Activated T-cell treated with anti-CD3 and anti-CD28 coated beads, Interleukin-2, amount 50 U/mL, for 24 hours (primary cell): Measurements from ENCODE around the gene UST.
A peak's percentile ranks its signal among the peaks of the same experiment; 100 is the strongest.
"Not testable (repeated sequence)": the region's sequence is repeated elsewhere in the genome, so short reads cannot be mapped to it uniquely, and the experiment has no call there.

Source experiments
- DNase-seq: peaks from one replicate; pipeline ENCODE4 v3.0.0-alpha.2; 2020
- H3K27ac Mint-ChIP-seq: 2 replicates; pipeline ENCODE4 v1.8.0; 2020; ENCODE audit warnings: mild to moderate bottlenecking, mixed read lengths
- H3K27me3 Mint-ChIP-seq: 2 replicates; pipeline ENCODE4 v1.8.0; 2020; ENCODE audit warnings: mixed read lengths
- H3K36me3 Mint-ChIP-seq: 2 replicates; pipeline ENCODE4 v1.8.0; 2020; ENCODE audit warnings: low read depth, mixed read lengths
- H3K4me1 Mint-ChIP-seq: 2 replicates; pipeline ENCODE4 v1.8.0; 2020; ENCODE audit warnings: low read depth, mixed read lengths
- H3K4me3 Mint-ChIP-seq: 2 replicates; pipeline ENCODE4 v1.8.0; 2020; ENCODE audit warnings: mild to moderate bottlenecking, moderate library complexity, mixed read lengths
- H3K9me3 Mint-ChIP-seq: 2 replicates; pipeline ENCODE4 v1.8.0; 2020; ENCODE audit warnings: mixed read lengths

The UST gene

GRCh38 chr6:148965287-148965686, 218.5 kb downstream of the UST start:
- no peak overlapping the region for H3K4me3 Mint-ChIP-seq
- no peaks in the 10 kb centered on the region for H3K36me3 Mint-ChIP-seq
- no peak for DNase-seq
- H3K27ac Mint-ChIP-seq: no peak overlapping the region
- H3K9me3 Mint-ChIP-seq: no peaks in the 10 kb centered on the region
- no peaks in the 10 kb centered on the region for H3K27me3 Mint-ChIP-seq
- no peaks in the 10 kb centered on the region for H3K4me1 Mint-ChIP-seq

- Mint-ChIP-seq H3K27me3 (peaks cover 4% of the 10 kb centered on the region), H3K27ac (no peak overlapping the region), H3K36me3 (no peaks in the 10 kb centered on the region), H3K4me1 (no peaks in the 10 kb centered on the region), H3K4me3 (no peak overlapping the region), H3K9me3 (no peaks in the 10 kb centered on the region)
- DNase-seq: no peak
These were observed 220.2 kb downstream of the UST start for GRCh38 chr6:148967011-148967520.

GRCh38 chr6:148967541-148967956, 220.7 kb downstream of the UST start:
- Mint-ChIP-seq H3K9me3 (no peaks in the 10 kb centered on the region), H3K27me3 (peaks cover 4% of the 10 kb centered on the region), H3K27ac (no peak overlapping the region), H3K36me3 (no peaks in the 10 kb centered on the region), H3K4me1 (no peaks in the 10 kb centered on the region), H3K4me3 (no peak overlapping the region)
- DNase-seq: no peak

- H3K27me3 Mint-ChIP-seq: peaks cover 4% of the 10 kb centered on the region
- H3K4me3 Mint-ChIP-seq: no peak overlapping the region
- no peak overlapping the region for H3K27ac Mint-ChIP-seq
- H3K9me3 Mint-ChIP-seq: no peaks in the 10 kb centered on the region
- H3K4me1 Mint-ChIP-seq: no peaks in the 10 kb centered on the region
- no peaks in the 10 kb centered on the region for H3K36me3 Mint-ChIP-seq
- DNase-seq: no peak
These were observed 222.2 kb downstream of the UST start for GRCh38 chr6:148968771-148969602.

- no peak overlapping the region for H3K4me3 Mint-ChIP-seq
These were observed 222.8 kb downstream of the UST start for GRCh38 chr6:148969603-148970061.

GRCh38 chr6:148971031-148971927, 224.4 kb downstream of the UST start:
- Mint-ChIP-seq H3K27ac (no peak overlapping the region), H3K36me3 (no peaks in the 10 kb centered on the region), H3K9me3 (no peaks in the 10 kb centered on the region), H3K27me3 (peaks cover 4% of the 10 kb centered on the region), H3K4me1 (no peaks in the 10 kb centered on the region), H3K4me3 (no peak overlapping the region)
- DNase-seq: no peak

More at GRCh38 chr6:148969603-148970061, 222.8 kb downstream of the UST start:
- Mint-ChIP-seq H3K4me1 (no peaks in the 10 kb centered on the region), H3K9me3 (no peaks in the 10 kb centered on the region), H3K36me3 (no peaks in the 10 kb centered on the region), H3K27ac (no peak overlapping the region), H3K27me3 (peaks cover 4% of the 10 kb centered on the region)
- no peak for DNase-seq

GRCh38 chr6:148972481-148972880, 225.7 kb downstream of the UST start:
- no peaks in the 10 kb centered on the region for H3K9me3 Mint-ChIP-seq
- no peak overlapping the region for H3K27ac Mint-ChIP-seq
- H3K36me3 Mint-ChIP-seq: no peaks in the 10 kb centered on the region
- H3K4me3 Mint-ChIP-seq: no peak overlapping the region
- no peaks in the 10 kb centered on the region for H3K4me1 Mint-ChIP-seq
- DNase-seq: peak; percentile 50
- peaks cover 4% of the 10 kb centered on the region for H3K27me3 Mint-ChIP-seq

GRCh38 chr6:148973538-148974208, 226.8 kb downstream of the UST start:
- Mint-ChIP-seq H3K27me3 (peaks cover 4% of the 10 kb centered on the region), H3K4me3 (no peak overlapping the region), H3K9me3 (no peaks in the 10 kb centered on the region), H3K4me1 (no peaks in the 10 kb centered on the region), H3K27ac (no peak overlapping the region), H3K36me3 (no peaks in the 10 kb centered on the region)
- no peak for DNase-seq

GRCh38 chr6:148974351-148974750, 227.5 kb downstream of the UST start:
- no peak overlapping the region for H3K4me3 Mint-ChIP-seq
- DNase-seq: no peak
- H3K9me3 Mint-ChIP-seq: no peaks in the 10 kb centered on the region
- no peak overlapping the region for H3K27ac Mint-ChIP-seq
- H3K4me1 Mint-ChIP-seq: no peaks in the 10 kb centered on the region
- H3K36me3 Mint-ChIP-seq: no peaks in the 10 kb centered on the region
- peaks cover 4% of the 10 kb centered on the region for H3K27me3 Mint-ChIP-seq

GRCh38 chr6:148978298-148978697, 231.5 kb downstream of the UST start:
- DNase-seq, H3K4me1 Mint-ChIP-seq, H3K27me3 Mint-ChIP-seq, H3K4me3 Mint-ChIP-seq, H3K9me3 Mint-ChIP-seq, H3K27ac Mint-ChIP-seq, H3K36me3 Mint-ChIP-seq: not testable (repeated sequence)

- H3K4me3 Mint-ChIP-seq: no peak overlapping the region
- no peak for DNase-seq
- no peaks in the 10 kb centered on the region for H3K27me3 Mint-ChIP-seq
- H3K36me3 Mint-ChIP-seq: no peaks in the 10 kb centered on the region
- H3K27ac Mint-ChIP-seq: no peak overlapping the region
- H3K9me3 Mint-ChIP-seq: no peaks in the 10 kb centered on the region
- no peaks in the 10 kb centered on the region for H3K4me1 Mint-ChIP-seq
These were observed 232.4 kb downstream of the UST start for GRCh38 chr6:148979014-148979901.

GRCh38 chr6:148980234-148980633, 233.4 kb downstream of the UST start:
- no peaks in the 10 kb centered on the region for H3K36me3 Mint-ChIP-seq
- no peaks in the 10 kb centered on the region for H3K9me3 Mint-ChIP-seq
- H3K4me3 Mint-ChIP-seq: no peak overlapping the region
- H3K27ac Mint-ChIP-seq: no peak overlapping the region
- no peaks in the 10 kb centered on the region for H3K27me3 Mint-ChIP-seq
- DNase-seq: no peak
- H3K4me1 Mint-ChIP-seq: no peaks in the 10 kb centered on the region

- H3K27me3 Mint-ChIP-seq: no peaks in the 10 kb centered on the region
These were observed 234.7 kb downstream of the UST start for GRCh38 chr6:148981515-148981914.

More at GRCh38 chr6:148981515-148981914, 234.7 kb downstream of the UST start:
- Mint-ChIP-seq H3K4me1 (no peaks in the 10 kb centered on the region), H3K27ac (no peak overlapping the region), H3K36me3 (no peaks in the 10 kb centered on the region), H3K9me3 (no peaks in the 10 kb centered on the region), H3K4me3 (no peak overlapping the region)
- DNase-seq: no peak
